NT2/D1 (cell line): ENCODE results near the gene ELN.

Experiments
- DNase-seq: peaks from one replicate; pipeline ENCODE4 v3.0.0-alpha.2; 2011; ENCODE audit warnings: low read depth, low spot score
- H3K27me3 ChIP-seq: 2 replicates; pipeline ENCODE4 v1.6.0; 2011; ENCODE audit warnings: mild to moderate bottlenecking; ENCODE audit not compliant: insufficient read length, insufficient read depth
- H3K36me3 ChIP-seq: 2 replicates; pipeline ENCODE4 v1.6.1; 2011; ENCODE audit warnings: mild to moderate bottlenecking, low read length, mixed read lengths; ENCODE audit not compliant: insufficient read depth, insufficient read length
- H3K4me1 ChIP-seq: 2 replicates; pipeline ENCODE4 v1.5.1; 2011; ENCODE audit not compliant: insufficient read depth, insufficient read length
- H3K4me3 ChIP-seq: 2 replicates; pipeline ENCODE4 v1.5.1; 2011; ENCODE audit warnings: low read depth; ENCODE audit not compliant: insufficient read length
- H3K9ac ChIP-seq: 2 replicates; pipeline ENCODE4 v1.6.0; 2011; ENCODE audit warnings: low read depth; ENCODE audit not compliant: insufficient read length
- H3K9me3 ChIP-seq: 2 replicates; pipeline ENCODE4 v1.5.1; 2011; ENCODE audit warnings: mild to moderate bottlenecking, low read length; ENCODE audit not compliant: insufficient read depth
- SUZ12 ChIP-seq: IDR thresholded peaks from 2 replicates; pipeline ENCODE4 v1.6.1; 2011; ENCODE audit not compliant: insufficient read length, insufficient read depth; ENCODE audit errors: extremely low read depth
- YY1 ChIP-seq: IDR thresholded peaks from 2 replicates; pipeline ENCODE4 v1.6.1; 2011; ENCODE audit not compliant: insufficient read length, insufficient read depth
- ZNF274 ChIP-seq: IDR thresholded peaks from 2 replicates; pipeline ENCODE4 v1.6.1; 2011; ENCODE audit warnings: mild to moderate bottlenecking, low read depth, low read length

ELN gene

GRCh38 chr7:74083117-74083876 lies 55.3 kb downstream of the ELN start, which contains the start of gene LIMK1:
Gene LIMK1 (plus strand): TSS chr7:74083804. CDS start chr7:74083991, 187 bp downstream.
- Histone ChIP-seq H3K4me1 (peaks cover 11% of the 10 kb centered on the region), H3K4me3 (peak within 1 kb of the TSS; percentile 56), H3K9ac (peak within 1 kb of the TSS; percentile 85), H3K9me3 (no peaks in the 10 kb centered on the region), H3K27me3 (no peaks in the 10 kb centered on the region), H3K36me3 (peaks cover 17% of the 10 kb centered on the region)
- TF ChIP-seq ZNF274 (no peak), YY1 (no peak), SUZ12 (no peak)
- peak; percentile 72 for DNase-seq

- no peak for DNase-seq
- TF ChIP-seq YY1, result no peak
- no peak for TF ChIP-seq ZNF274
- no peak for TF ChIP-seq SUZ12
These were observed 56.2 kb downstream of the ELN start for GRCh38 chr7:74083928-74084721.

GRCh38 chr7:74084722-74085578 lies 57.0 kb downstream of the ELN start:
- Histone ChIP-seq H3K27me3 (no peaks in the 10 kb centered on the region), H3K9ac (peak overlapping the region; percentile 85), H3K4me3 (peak overlapping the region; percentile 56), H3K9me3 (no peaks in the 10 kb centered on the region), H3K4me1 (peaks cover 11% of the 10 kb centered on the region), H3K36me3 (peaks cover 31% of the 10 kb centered on the region)
- TF ChIP-seq SUZ12 (no peak), ZNF274 (no peak), YY1 (no peak)
- DNase-seq, result no peak

More at GRCh38 chr7:74083928-74084721, 56.2 kb downstream of the ELN start:
- no peaks in the 10 kb centered on the region for H3K27me3 ChIP-seq
- peak overlapping the region; percentile 85 for H3K9ac ChIP-seq
- H3K9me3 ChIP-seq, result no peaks in the 10 kb centered on the region
- peaks cover 11% of the 10 kb centered on the region for H3K4me1 ChIP-seq
- peaks cover 23% of the 10 kb centered on the region for H3K36me3 ChIP-seq
- H3K4me3 ChIP-seq, result peak overlapping the region; percentile 56

- Histone ChIP-seq H3K27me3 (no peaks in the 10 kb centered on the region), H3K9ac (no peak overlapping the region), H3K4me3 (no peak overlapping the region), H3K4me1 (peaks cover 18% of the 10 kb centered on the region), H3K9me3 (no peaks in the 10 kb centered on the region), H3K36me3 (peaks cover 45% of the 10 kb centered on the region)
- TF ChIP-seq SUZ12, result no peak
- no peak for TF ChIP-seq YY1
- no peak for TF ChIP-seq ZNF274
- DNase-seq, result no peak
These were observed 59.9 kb downstream of the ELN start for GRCh38 chr7:74087791-74088453.

- H3K4me1 ChIP-seq, result peaks cover 17% of the 10 kb centered on the region
- peak overlapping the region; percentile 6 for H3K9ac ChIP-seq
- peaks cover 10% of the 10 kb centered on the region for H3K9me3 ChIP-seq
- no peak for DNase-seq
- H3K36me3 ChIP-seq, result peaks cover 50% of the 10 kb centered on the region
- no peaks in the 10 kb centered on the region for H3K27me3 ChIP-seq
- no peak overlapping the region for H3K4me3 ChIP-seq
- TF ChIP-seq ZNF274 (no peak), YY1 (no peak), SUZ12 (no peak)
These were observed 64.5 kb downstream of the ELN start for GRCh38 chr7:74092321-74092963.

GRCh38 chr7:74092964-74093471 lies 65.0 kb downstream of the ELN start:
- H3K4me3 ChIP-seq, result no peak overlapping the region
- no peak for DNase-seq
- no peaks in the 10 kb centered on the region for H3K27me3 ChIP-seq
- H3K4me1 ChIP-seq, result peaks cover 17% of the 10 kb centered on the region
- peak overlapping the region; percentile 61 for H3K9ac ChIP-seq
- peaks cover 16% of the 10 kb centered on the region for H3K9me3 ChIP-seq
- peaks cover 54% of the 10 kb centered on the region for H3K36me3 ChIP-seq
- TF ChIP-seq SUZ12 (no peak), YY1 (no peak), ZNF274 (no peak)
